K562 (cell line): ENCODE data around the gene SEPTIN8. TPM values are rescaled to one million over a fixed set of nuclear protein-coding genes. Genes with fewer than 3 reads are reported as not detected.

Experiments used
- ATAC-seq: fragments of 200-7000 bp; cut with Tn5 transposase; 3 replicates; pipeline ENCODE4 v1.9.1; 2020; ENCODE audit warnings: moderate library complexity
- BruUV-seq: library from RNA; stranded (reverse); fragments of 400-500 nt; replicated peaks from 2 replicates; lab custom pipeline; 2021; lab: Mats Ljungman, UMichigan
- CTCF ChIA-PET: fragments of 300-600 bp; formaldehyde crosslinking; extraction: SDS; loops from one replicate; lab custom pipeline; 2021; ENCODE audit warnings: low intra/inter-chr PET ratio; lab: Yijun Ruan, JAX
- POLR2A ChIA-PET: fragments of 300-600, 350-650 bp; sonication (Branson Sonifier 250); formaldehyde crosslinking; extraction: SDS; loops from one replicate; lab custom pipeline; 2021; ENCODE audit warnings: antibody characterized with exemption, inconsistent platforms; lab: Yijun Ruan, JAX
- DNase-seq, 4 experiments: peaks; one replicate each; pipeline versions ENCODE4 v3.0.0 to v3.0.0-alpha.2; 2011 to 2018; ENCODE audit warnings: low spot score in 3 of 4, mixed read lengths in 3 of 4; ENCODE audit errors: extremely low read depth in 1 of 4
- FAIRE-seq: peaks from 2 replicates; lab custom pipeline; 2011; peaks lifted over from hg19 to GRCh38; lab: Jason Lieb, UNC
- H2AFZ ChIP-seq: 2 replicates; pipeline ENCODE4 v1.6.0; 2011; ENCODE audit warnings: low read depth, low read length, control low read depth, inconsistent platforms
- H3K27ac ChIP-seq: fragments of 200-600 bp; 3 replicates; pipeline ENCODE4 v1.8.0; 2011; ENCODE audit warnings: low read depth, mild to moderate bottlenecking, control low read depth, inconsistent platforms, low read length, moderate library complexity, mixed read lengths; ENCODE audit errors: extremely low read depth
- H3K27me3 ChIP-seq, 2 experiments: fragments of 300-600 bp in 1 of 2; 2 replicates in 1 of 2; 3 replicates in 1 of 2; pipeline versions ENCODE4 v1.6.0 to v1.8.0; 2011; ENCODE audit warnings: inconsistent platforms in 2 of 2, low read length in 2 of 2, mild to moderate bottlenecking in 1 of 2, mixed read lengths in 1 of 2, moderate library complexity in 1 of 2; ENCODE audit not compliant: control insufficient read depth in 2 of 2, insufficient read depth in 2 of 2
- H3K36me3 ChIP-seq: fragments of 300-600 bp; 3 replicates; pipeline ENCODE4 v1.8.0; 2011; ENCODE audit warnings: mild to moderate bottlenecking, low read length, inconsistent platforms; ENCODE audit not compliant: control insufficient read depth, insufficient read depth
- H3K4me1 ChIP-seq, 2 experiments: fragments of 200-600 bp in 1 of 2; replicated peaks in 1 of 2; 2 replicates in 1 of 2; 3 replicates in 1 of 2; pipeline versions ENCODE4 v1.5.1 to v1.8.0; 2011; ENCODE audit warnings: inconsistent platforms in 2 of 2, low read length in 2 of 2, mild to moderate bottlenecking in 1 of 2, mixed read lengths in 1 of 2, moderate library complexity in 1 of 2; ENCODE audit not compliant: control insufficient read depth in 2 of 2, insufficient read depth in 2 of 2
- H3K4me2 ChIP-seq: 2 replicates; pipeline ENCODE4 v1.6.1; 2011; ENCODE audit warnings: low read length, control low read depth, inconsistent platforms, mixed read lengths; ENCODE audit not compliant: insufficient read depth
- H3K4me3 ChIP-seq: fragments of 200-600 bp; sonication (generic), shearing (Covaris generic); 2 replicates; pipeline ENCODE4 v1.5.1; 2016; ENCODE audit warnings: control low read depth, inconsistent platforms
- H3K79me2 ChIP-seq: fragments of 200-600 bp; 3 replicates; pipeline ENCODE4 v1.8.0; 2011; ENCODE audit warnings: low read length, inconsistent platforms; ENCODE audit not compliant: control insufficient read depth, insufficient read depth
- H3K9ac ChIP-seq, 2 experiments: 2 replicates each; pipeline versions ENCODE4 v1.6.0 to v1.6.1; 2011; ENCODE audit warnings: low read depth in 2 of 2, low read length in 2 of 2, control low read depth in 1 of 2, inconsistent platforms in 1 of 2, mild to moderate bottlenecking in 1 of 2, mixed read lengths in 1 of 2; ENCODE audit not compliant: insufficient read depth in 1 of 2
- H3K9me1 ChIP-seq: one replicate; pipeline ENCODE4 v1.6.0; 2011; ENCODE audit warnings: inconsistent platforms, mild to moderate bottlenecking, low read length, moderate library complexity; ENCODE audit not compliant: control insufficient read depth, insufficient read depth
- H3K9me3 ChIP-seq: replicated peaks from 2 replicates; pipeline ENCODE4 v1.5.1; 2011; ENCODE audit warnings: low read depth, low read length, inconsistent platforms; ENCODE audit not compliant: control insufficient read depth, insufficient read depth
- H4K20me1 ChIP-seq: replicated peaks from 2 replicates; pipeline ENCODE4 v1.6.1; 2011; ENCODE audit warnings: low read length, inconsistent platforms, mixed read lengths; ENCODE audit not compliant: control insufficient read depth, insufficient read depth
- CTCF ChIP-seq, 3 experiments: IDR thresholded peaks in 2 of 3; conservative IDR thresholded peaks in 1 of 3; 2 replicates each; pipeline ENCODE4 v1.5.1; 2011 to 2012; ENCODE audit warnings: low read length in 3 of 3, mild to moderate bottlenecking in 3 of 3, control low read depth in 2 of 3, improper control_type of control experiment in 1 of 3, inconsistent platforms in 1 of 3, low read depth in 1 of 3, mixed read lengths in 1 of 3, moderate library complexity in 1 of 3; ENCODE audit not compliant: insufficient read depth in 2 of 3
- DPF2 ChIP-seq: fragments of 450-650 bp; IDR thresholded peaks from 2 replicates; pipeline ENCODE4 v1.6.1; 2016
- EP400 ChIP-seq: fragments of 450-650 bp; IDR thresholded peaks from 2 replicates; pipeline ENCODE4 v1.6.1; 2017; ENCODE audit warnings: antibody characterized with exemption, mild to moderate bottlenecking, moderate library complexity
- GABPB1 ChIP-seq: sonication (generic); formaldehyde crosslinking; IDR thresholded peaks from 2 replicates; pipeline ENCODE4 v1.8.0; 2022; ENCODE audit warnings: mild to moderate bottlenecking, missing genetic modification reagents
- HNRNPUL1 ChIP-seq: fragments of 200-400 bp; formaldehyde crosslinking; IDR thresholded peaks from 2 replicates; pipeline ENCODE4 v1.6.1; 2017; ENCODE audit warnings: low read length
- IRF2 ChIP-seq: sonication (generic); formaldehyde crosslinking; IDR thresholded peaks from 2 replicates; pipeline ENCODE4 v1.8.1; 2022; ENCODE audit warnings: mild to moderate bottlenecking, missing genetic modification reagents
- SOX6 ChIP-seq: fragments of 450-650 bp; IDR thresholded peaks from 2 replicates; pipeline ENCODE4 v1.6.1; 2014; ENCODE audit warnings: mild to moderate bottlenecking
- USF1 ChIP-seq: sonication (generic); formaldehyde crosslinking; IDR thresholded peaks from 2 replicates; pipeline ENCODE4 v1.9.0; 2022; ENCODE audit warnings: mild to moderate bottlenecking, missing genetic modification reagents
- YY1 ChIP-seq, 3 experiments: IDR thresholded peaks; 2 replicates each; pipeline ENCODE4 v1.6.1; 2011; ENCODE audit warnings: low read length in 2 of 3, mild to moderate bottlenecking in 2 of 3, moderate library complexity in 2 of 3, borderline replicate concordance in 1 of 3, control low read depth in 1 of 3, low read depth in 1 of 3; ENCODE audit not compliant: insufficient read depth in 3 of 3, insufficient replicate concordance in 2 of 3, control insufficient read depth in 1 of 3, insufficient read length in 1 of 3; ENCODE audit errors: extremely low read depth in 1 of 3
- ZBTB5 ChIP-seq: fragments of 450-650 bp; IDR thresholded peaks from 2 replicates; pipeline ENCODE4 v1.6.1; 2017; ENCODE audit warnings: antibody characterized with exemption
- ZNF134 ChIP-seq: fragments of 250-450 bp; sonication (Bioruptor Pico); conservative IDR thresholded peaks from 2 replicates; pipeline ENCODE4 v1.4.0; 2020
- ZNF280B ChIP-seq: fragments of 250-450 bp; sonication (Bioruptor Pico); IDR thresholded peaks from 2 replicates; pipeline ENCODE4 v1.5.1; 2021; ENCODE audit warnings: mild to moderate bottlenecking
- ZNF583 ChIP-seq: fragments of 250-450 bp; sonication (Bioruptor Pico); IDR thresholded peaks from 2 replicates; pipeline ENCODE4 v1.4.0; 2020
- WGBS: fragments of 100-300 bp; shearing (Covaris generic); methylation state at CpG from one replicate; pipeline ENCODE4 v1.1.6; 2016; ENCODE audit warnings: low coverage, mixed read lengths; ENCODE audit not compliant: insufficient coverage; ENCODE audit errors: missing lambda C conversion rate; 5-methylcytosine and 5-hydroxymethylcytosine counted together
- in situ Hi-C: fragments of 300-500 bp; cut with MboI; formaldehyde crosslinking; loops from 4 replicates; pipeline ENCODE4 v1.15.0; 2018; ENCODE audit warnings: inconsistent platforms, mixed read lengths
- intact Hi-C: fragments of 100-400 bp; cut with micrococcal nuclease; formaldehyde crosslinking; loops from 2 replicates; pipeline ENCODE4 v1.14.2; 2022
- polyA plus RNA-seq, 8 experiments: library from polyadenylated mRNA; depleted of rRNA in 4 of 8; stranded (reverse) in 5 of 8; unstranded in 3 of 8; fragments of >200 nt; fragmentation: Nextera tagmentation in 2 of 8; fragmentation: Illumina TruSeq in 1 of 8; extraction: Ambion mirVana in 2 of 8; extraction: Trizol in 1 of 8; gene quantifications; 2 replicates each; pipeline versions ENCODE4 v1.2.1 to v1.2.3, GENCODE V29; 2011 to 2014; ENCODE audit warnings: inconsistent platforms in 1 of 8, missing spikeins in 1 of 8
- total RNA-seq, 7 experiments: library from RNA; depleted of rRNA in 6 of 7; stranded (reverse); fragments of >200 nt in 6 of 7; fragmentation: Illumina TruSeq in 2 of 7; extraction: Trizol in 2 of 7; gene quantifications; 2 replicates each; pipeline versions ENCODE4 v1.2.1 to v1.2.3, GENCODE V29; 2011 to 2021; ENCODE audit warnings: low replicate concordance in 1 of 7

SEPTIN8 gene
- total and polyA plus RNA-seq, 9 of the 15 experiments (the other 6 are each of a cell fraction or from before 2014, with no cell fraction given) = 19.3 to 142 (median 101) TPM

- TF ChIP-seq SOX6 = no peak
- TF ChIP-seq GABPB1 (CRISPR knock-in tag) = no peak
- TF ChIP-seq IRF2 (CRISPR knock-in tag) = no peak
- no peak for TF ChIP-seq YY1 (IDR thresholded peaks at IDR 0.05; ENCODE audit: borderline replicate concordance in 1 of 3, control insufficient read depth in 1 of 3, extremely low read depth in 1 of 3, insufficient read depth in 3 of 3, insufficient read length in 1 of 3, insufficient replicate concordance in 2 of 3, low read depth in 1 of 3, low read length in 2 of 3)
- TF ChIP-seq ZBTB5 = no peak
- no peak for TF ChIP-seq ZNF583 (CRISPR knock-in tag)
Observed at GRCh38 chr5:132821350-132821749, 44.3 kb upstream of the SEPTIN8 start (continued).

- CTCF ChIA-PET = interaction anchor here (0.5 to 2.4 kb wide), 12 partner anchors 28 to 496 kb away, joined by 3 to 19 read pairs (median 4); partner anchors contain the start of gene UQCRQ
- no peaks in the 10 kb centered on the region for H3K27me3 ChIP-seq
- FAIRE-seq = peak; percentile 100
- peaks cover 26% of the 10 kb centered on the region; the same call in 2 of the 3 replicates for H3K36me3 ChIP-seq
- intact Hi-C loops (loop anchor here (1.0 to 5.0 kb wide), 5 partner anchors 41 to 294 kb away; no protein-coding TSS in a partner anchor), in situ Hi-C loops (no loop called here)
- POLR2A ChIA-PET = interaction anchor here (0.6 to 4.0 kb wide), 25 partner anchors 8 to 1110 kb away, joined by 3 to 20 read pairs (median 4); partner anchors contain the start of genes GDF9, KIF3A, SHROOM1 and UQCRQ
- no peaks in the 10 kb centered on the region for H3K9me3 ChIP-seq
- no peaks in the 10 kb centered on the region for H4K20me1 ChIP-seq
- H3K4me1 ChIP-seq = peaks cover 2 to 19% of the 10 kb centered on the region in 2 experiments; a peak in 3 of 5 replicates
- no peak overlapping the region for H3K4me3 ChIP-seq
- H3K4me2 ChIP-seq = peak overlapping the region; percentile 64; the same call in 1 of the 2 replicates
- H3K27ac ChIP-seq = no peak overlapping the region
- H3K9ac ChIP-seq = peak overlapping the region in 1 of 2 experiments; percentile 80; a peak in 1 of 4 replicates
- 15% methylated on average over 15 of the region's 15 CpGs for WGBS
- H3K9me1 ChIP-seq = no peaks in the 10 kb centered on the region
- H2AFZ ChIP-seq = peak overlapping the region; percentile 87
- peak; percentile 96 for ATAC-seq
- DNase-seq = peak; percentile 84 to 97 (median 88)
- no TSS peak for BruUV-seq
- H3K79me2 ChIP-seq = no peaks in the 10 kb centered on the region
- TF ChIP-seq USF1 (CRISPR knock-in tag) = no peak
- TF ChIP-seq EP400 = peak; percentile 17; the same call in 1 of the 2 replicates
- TF ChIP-seq ZNF280B (CRISPR knock-in tag) = no peak
- peak; percentile 90 for TF ChIP-seq ZNF134 (CRISPR knock-in tag)
- peak; percentile 34; the same call in 1 of the 2 replicates for TF ChIP-seq DPF2
- TF ChIP-seq CTCF (IDR thresholded peaks at IDR 0.05 in 2 of 3, conservative IDR thresholded peaks at IDR 0.05 in 1 of 3; ENCODE audit: insufficient read depth in 2 of 3, low read depth in 1 of 3, low read length in 3 of 3) = peak; percentile 90 to 98 (median 96)
- TF ChIP-seq HNRNPUL1 = 0 out of 2 replicates have a peak, but pooled peaks have one; percentile 53
Observed at GRCh38 chr5:132820162-132820754, 43.2 kb upstream of the SEPTIN8 start.
